NCI-H2029 treated with DMSO at 0.1 percent for 48 hours (cell line): ENCODE measurements around the gene PCK2.

Experiments used
- DNase-seq: peaks from one replicate; lab custom pipeline; 2025; lab: John Stamatoyannopoulos, UW

Gene PCK2

DNA sequence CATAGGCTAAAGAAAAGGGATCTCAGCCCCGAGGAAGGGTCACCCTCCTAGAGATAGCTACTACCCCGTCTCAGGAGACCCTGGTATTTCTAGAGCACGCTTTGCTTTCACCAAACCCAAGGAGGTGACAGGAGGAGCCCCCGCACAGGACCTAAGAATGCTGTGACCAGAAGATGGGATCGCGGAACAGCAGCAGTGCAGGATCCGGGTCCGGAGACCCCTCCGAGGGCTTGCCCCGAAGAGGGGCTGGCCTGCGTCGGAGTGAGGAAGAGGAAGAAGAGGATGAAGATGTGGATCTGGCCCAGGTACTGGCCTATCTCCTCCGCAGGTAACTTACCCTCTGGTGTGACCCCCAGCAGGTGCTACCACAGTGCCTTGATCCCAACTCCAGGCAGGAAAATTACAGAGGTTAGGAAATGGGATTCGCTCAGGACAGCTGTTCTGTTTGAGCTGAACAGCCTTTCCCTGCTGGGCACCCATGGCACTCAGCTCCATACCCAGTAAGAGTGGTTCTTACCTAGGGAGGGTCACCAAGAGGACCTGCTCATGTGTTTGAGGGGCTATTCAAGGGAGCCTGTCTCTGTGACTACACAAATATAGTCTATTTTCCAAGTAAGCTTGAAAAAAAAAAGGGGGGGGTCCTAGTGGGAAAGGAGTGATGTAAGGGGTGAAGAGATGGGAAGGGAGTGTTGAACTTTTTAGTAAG lies 21.5 kb downstream of the PCK2 start:
- DNase-seq, result no peak

DNA sequence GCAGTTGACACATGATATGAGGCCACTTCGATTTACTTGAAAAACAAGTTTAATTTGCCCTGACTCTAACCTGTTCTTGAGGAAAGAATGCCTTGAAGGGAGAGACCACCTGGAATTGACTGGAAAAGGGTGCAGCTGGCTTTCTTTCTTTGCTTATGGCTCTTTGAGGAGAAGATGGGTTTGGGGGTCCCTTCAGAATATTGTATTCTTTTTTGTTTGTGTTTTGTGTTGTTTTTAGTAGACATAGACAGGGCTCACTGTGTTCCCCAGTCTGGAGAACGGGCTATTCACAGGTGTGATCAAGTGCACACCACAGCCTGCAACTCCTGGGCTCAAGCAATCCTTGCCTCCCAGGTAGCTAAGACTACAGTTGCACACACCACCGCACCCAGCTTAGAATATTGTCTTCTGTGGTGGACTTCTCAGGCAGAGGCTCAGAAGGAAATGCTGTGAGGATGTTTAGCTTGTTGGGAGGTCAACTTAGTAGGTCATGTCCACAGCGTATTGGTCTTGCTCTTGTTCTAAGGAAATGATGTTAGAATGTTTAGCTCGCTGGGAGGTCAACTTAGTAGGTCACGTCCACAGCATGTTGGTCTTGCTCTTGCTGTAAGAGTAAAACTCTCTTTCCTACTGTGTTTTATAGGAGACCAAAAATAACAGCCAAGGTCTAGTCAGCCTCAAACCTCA lies 22.2 kb downstream of the PCK2 start:
- no peak for DNase-seq

DNA sequence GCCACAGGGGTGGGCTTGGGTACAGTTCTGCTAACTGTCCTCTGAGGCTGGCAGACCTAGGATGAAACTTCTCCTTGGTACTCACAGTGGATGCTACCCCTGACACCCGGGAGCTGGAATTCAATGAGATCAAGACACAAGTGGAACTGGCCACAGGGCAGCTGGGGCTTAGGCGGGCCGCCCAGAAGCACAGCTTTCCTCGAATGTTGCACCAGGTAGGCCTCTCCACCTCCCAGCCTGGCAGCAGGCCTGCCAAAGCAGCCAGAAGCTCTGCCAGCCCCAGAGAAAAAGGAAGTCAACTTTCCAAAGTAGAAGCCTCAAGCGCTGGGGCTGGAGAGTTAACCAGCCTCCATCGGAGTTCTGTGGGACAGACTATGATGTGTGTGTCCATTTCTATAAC lies 23.1 kb downstream of the PCK2 start:
- DNase-seq, result no peak

DNA sequence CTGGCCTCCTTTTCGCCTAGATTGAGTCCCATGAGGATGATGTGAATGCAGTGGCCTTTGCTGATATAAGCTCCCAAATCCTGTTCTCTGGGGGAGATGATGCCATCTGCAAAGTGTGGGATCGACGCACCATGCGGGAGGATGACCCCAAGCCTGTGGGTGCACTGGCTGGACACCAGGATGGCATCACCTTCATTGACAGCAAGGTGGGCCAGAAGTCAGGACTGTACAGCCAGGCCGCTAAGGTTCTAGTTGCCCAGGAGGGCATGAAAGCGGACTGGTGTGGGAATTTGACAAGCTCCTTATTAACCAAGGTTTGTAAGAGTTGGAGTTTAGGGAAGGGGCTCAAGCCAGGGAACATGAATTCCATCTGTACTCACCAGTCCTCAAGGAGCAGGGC lies 25.6 kb downstream of the PCK2 start:
- DNase-seq, result no peak

DNA sequence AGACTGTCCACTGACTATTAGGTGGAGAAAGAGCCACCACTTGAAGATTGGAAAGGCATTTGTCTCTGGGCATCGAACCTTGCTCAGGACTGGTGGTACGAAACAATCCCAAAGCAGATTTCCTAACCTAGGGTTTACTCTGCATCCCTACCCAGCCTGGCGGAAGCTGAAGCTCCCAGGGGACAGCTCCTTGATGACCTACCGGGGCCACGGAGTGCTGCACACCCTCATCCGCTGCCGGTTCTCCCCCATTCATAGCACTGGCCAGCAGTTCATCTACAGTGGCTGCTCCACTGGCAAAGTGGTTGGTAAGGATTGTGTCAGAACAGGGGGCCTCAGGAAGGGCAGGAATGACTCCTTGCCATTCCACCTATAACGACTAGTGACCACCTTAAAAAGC lies 27.1 kb downstream of the PCK2 start:
- no peak for DNase-seq

DNA sequence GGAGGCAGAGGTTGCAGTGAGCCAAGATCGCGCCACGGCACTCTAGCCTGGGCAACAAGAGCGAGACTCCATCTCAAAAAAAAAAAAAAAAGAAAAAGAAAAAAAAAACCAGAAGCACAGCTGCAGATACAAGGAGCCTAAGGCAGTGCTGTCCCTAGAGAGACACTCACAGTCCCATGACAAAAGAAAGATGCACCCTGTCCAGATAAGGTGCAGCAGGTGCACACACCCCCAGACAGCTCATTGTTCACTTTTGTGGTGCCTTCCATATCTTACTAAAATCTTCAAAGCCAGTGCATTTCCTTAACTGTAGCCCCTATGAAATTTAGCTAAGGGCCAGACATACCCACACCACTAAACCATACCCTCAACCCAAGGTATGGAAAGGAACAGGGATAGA lies 28.3 kb downstream of the PCK2 start:
- no peak for DNase-seq

DNA sequence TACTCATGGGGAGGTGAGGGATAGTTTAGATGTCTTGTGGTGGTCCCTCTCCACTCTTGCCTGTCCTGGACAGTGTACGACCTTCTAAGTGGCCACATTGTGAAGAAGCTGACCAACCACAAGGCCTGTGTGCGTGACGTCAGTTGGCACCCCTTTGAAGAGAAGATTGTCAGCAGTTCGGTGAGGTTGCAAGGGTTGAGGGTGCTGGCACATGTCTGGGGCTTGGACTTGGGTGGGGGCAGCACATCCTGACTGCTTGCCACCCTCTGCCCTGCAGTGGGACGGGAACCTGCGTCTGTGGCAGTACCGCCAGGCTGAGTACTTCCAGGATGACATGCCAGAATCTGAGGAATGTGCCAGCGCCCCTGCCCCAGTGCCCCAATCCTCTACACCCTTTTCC lies 28.8 kb downstream of the PCK2 start:
- no peak for DNase-seq

DNA sequence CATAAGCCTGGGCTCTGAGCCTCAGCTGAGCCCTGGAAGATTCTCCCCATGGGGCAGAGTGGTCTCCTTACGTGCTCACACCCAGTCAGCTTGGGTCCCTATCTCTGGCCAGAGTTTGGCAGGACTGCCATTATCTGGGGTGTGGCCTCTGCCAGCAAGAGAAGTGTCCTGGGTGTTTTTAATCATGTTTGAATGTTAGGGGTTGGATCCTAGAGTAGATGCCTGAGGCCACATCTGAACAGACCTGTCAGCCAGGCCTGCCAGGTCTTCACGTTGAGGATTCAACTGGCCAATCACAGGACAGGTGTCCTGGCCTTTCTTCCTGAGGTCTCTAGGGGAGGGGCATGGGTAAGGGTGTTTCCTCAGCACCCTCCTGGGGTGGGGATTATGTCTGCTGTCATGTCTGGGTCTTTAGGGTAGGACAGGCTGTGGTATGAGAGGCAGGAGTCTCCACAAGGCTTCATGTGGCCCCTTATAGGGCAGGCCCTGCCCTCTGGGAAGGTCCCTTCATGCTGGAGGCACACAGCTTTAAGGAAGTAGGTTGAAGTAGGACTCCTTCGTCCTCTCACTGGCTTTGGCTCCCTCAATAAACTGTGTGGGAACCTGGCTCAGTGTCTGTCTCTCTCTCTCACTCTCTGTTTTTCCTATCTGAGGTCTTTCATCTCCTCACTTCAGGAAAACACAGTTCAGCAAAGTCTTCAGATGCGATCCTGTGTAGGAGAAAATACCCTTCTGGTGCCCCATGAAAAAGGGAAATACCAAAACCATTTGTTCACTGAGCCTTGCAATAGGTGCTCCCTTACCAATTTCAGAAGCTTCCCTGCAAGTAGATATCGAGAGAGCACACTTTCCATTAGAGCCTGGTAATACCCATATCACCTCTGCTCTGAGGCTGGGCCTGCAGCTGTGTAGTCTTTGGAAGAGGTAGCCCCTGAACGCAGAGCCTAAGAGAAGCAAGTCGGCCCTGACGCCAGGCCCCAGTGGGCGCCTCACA lies 29.6 kb downstream of the PCK2 start:
- no peak for DNase-seq

DNA sequence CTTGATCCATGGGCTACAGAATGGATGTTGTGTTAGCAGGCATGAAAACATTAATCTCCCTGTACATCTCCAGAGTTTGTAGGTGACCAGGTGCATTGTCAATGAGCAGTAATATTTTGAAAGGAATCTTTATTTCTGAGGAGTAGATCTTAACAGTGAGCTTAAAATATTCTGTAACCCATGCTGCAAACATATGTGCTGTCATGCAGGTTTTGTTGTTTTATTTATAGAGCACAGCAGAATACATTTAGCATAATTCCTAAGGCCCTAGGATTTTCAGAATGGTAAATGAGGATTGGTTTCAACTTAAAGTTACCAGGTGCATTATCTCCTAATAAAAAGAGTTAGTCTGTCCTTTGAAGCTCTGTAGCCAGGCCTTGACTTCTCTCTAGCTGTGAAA lies 32.8 kb downstream of the PCK2 start:
- no peak for DNase-seq

DNA sequence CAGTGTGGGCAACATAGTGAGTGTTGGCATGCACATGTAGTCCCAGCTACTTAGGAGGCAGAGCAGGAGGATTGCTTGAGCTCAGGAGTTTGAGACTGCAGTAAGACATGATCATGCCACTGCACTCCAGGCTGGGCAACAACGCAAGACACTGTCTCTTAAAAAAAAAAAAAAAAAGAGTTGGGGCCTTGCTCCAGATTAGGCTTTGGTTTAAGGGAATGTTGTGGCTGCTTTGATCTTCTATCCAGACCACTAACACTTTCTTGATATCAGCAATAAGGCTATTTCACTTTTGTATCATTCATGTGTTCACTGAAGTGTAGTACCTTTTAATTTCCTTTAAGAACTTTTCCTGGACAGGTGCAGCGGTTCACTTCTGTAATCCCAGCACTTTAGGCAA lies 33.6 kb downstream of the PCK2 start:
- DNase-seq, result no peak

DNA sequence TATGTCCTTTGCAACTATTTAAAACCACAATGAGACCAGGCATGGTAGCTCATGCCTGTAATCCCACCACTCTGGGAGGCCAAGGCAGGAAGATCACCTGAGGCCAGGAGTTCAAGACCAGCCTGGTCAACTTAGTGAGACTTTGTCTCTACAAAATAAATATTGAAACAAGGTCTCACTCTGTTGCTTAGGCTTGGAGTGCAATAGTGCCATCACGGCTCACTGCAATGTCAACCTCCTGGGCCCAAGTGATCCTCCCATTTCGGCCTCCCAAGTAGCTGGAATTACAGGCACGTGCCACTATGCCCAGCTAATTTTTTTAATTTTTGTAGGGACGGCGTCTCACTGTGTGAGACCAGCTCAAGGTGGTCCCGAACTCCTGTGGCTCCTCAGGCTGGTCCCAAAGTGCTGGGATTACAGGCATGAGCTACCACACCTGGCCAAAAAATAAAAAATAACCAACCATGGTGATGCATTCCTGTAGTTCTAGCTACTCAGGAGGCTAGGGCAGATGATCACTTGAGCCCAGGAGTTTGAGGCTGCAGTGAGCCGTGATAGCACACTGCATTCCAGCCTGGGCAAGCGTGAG lies 35.4 kb downstream of the PCK2 start:
- no peak for DNase-seq

DNA sequence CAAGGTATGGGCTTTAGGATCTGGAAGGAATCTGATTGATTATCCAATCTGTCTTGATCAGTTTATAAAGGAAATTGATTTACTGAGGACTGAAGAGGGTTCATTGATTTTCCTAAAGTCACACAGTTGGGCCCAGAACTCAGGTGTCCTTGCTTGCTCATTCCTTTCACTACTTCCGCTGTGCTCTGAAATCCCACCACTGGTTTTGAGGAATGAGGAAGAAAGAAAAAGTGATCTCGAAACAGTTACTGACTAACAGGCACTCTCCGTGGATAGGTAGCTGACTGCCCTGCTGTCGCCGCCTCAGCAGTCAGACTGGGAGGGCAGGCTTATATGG lies 36.2 kb downstream of the PCK2 start, which contains the start of gene FITM1:
FITM1 (plus strand) TSS at position 280 of the 337 bp plus-strand sequence. CDS start 905 bp downstream, outside the sequence.
- no peak for DNase-seq

DNA sequence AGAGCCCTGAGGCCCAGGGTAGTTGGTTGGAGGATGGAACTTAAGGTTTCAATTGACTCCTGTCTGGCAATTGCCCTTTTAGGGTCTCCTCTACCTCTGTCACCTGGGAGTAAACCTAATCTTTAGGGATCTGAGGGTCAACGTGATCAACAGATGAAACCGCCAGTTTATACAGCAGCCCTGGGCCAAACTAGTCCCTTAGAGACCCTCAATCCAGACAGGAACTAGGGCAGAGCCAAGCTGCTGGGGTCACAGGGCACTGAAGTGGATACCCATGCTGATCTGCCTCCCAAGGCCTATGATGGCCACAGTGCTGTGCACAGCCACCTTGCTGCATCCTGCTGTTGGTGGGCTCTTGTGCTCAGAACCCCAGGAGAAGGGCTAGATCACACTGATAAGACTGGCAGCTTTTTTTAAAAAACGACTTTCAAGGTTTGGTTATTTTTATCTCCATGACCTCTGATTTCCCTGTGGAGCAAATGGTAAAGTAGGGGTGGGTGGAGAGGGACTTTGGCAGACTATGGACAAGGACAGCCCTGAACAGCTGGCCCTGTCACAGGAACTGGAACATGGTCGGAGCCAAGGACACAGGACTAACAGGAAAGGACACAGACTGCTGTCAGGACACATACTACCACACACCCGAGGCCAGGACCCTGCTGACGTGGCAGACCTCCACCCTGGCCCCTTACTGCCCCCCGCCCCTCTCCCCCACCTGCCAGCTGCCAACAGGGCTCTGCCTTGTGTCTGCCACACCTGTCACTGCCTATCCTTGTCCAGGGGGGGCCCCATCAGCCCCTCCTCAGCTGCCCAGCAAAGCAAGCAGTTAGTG lies 36.8 kb downstream of the PCK2 start:
- DNase-seq, result no peak

DNA sequence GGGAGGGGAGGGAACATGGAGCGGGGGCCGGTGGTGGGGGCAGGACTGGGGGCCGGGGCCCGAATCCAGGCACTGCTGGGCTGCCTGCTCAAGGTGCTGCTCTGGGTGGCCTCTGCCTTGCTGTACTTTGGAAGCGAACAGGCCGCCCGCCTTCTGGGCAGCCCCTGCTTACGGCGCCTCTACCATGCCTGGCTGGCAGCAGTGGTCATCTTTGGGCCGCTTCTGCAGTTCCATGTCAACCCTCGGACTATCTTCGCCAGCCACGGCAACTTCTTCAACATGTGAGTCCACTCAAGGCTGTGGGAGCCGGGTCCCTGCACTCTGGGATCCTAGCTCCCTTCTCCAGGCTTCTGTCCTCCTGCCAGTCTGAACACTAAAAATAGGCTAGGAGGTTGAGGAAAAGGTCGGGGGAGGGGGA lies 37.4 kb downstream of the PCK2 start:
- DNase-seq, result no peak

DNA sequence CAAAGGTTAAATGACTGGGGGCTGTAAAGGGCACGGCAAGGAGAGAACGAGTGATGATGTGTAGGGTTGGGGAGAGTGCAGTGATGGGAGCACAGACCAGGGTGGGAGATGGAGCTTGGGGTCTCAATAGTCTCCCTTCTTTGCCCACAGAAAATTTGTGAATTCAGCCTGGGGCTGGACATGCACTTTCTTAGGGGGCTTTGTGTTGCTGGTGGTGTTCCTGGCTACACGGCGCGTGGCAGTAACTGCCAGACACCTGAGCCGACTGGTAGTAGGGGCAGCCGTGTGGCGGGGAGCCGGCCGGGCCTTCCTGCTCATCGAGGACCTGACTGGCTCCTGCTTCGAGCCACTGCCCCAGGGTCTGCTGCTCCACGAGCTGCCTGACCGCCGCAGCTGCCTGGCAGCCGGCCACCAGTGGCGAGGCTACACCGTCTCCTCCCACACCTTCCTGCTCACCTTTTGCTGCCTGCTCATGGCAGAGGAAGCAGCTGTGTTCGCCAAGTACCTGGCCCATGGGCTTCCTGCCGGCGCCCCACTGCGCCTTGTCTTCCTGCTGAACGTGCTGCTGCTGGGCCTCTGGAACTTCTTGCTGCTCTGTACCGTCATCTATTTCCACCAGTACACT lies 38.1 kb downstream of the PCK2 start:
- DNase-seq, result peak; percentile 72

DNA sequence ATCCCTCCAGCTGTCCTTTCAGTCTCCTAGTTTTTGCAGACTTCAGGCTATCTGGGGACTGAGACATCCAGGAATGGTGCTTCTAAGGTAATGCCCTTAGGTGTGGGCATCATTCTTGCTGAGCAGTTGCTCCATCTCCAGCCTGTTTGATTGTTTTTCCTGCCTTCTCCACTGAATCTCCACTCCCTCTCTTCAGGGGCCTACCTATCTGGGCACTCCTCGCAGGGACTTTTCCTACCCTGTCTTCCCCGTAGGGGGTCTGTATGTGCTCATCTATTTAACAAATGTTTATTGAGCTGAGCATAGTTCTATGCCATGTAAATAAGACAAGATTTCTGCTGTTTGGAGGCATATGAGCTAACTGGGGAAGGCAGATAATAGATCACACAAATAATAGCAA lies 38.9 kb downstream of the PCK2 start:
- no peak for DNase-seq

DNA sequence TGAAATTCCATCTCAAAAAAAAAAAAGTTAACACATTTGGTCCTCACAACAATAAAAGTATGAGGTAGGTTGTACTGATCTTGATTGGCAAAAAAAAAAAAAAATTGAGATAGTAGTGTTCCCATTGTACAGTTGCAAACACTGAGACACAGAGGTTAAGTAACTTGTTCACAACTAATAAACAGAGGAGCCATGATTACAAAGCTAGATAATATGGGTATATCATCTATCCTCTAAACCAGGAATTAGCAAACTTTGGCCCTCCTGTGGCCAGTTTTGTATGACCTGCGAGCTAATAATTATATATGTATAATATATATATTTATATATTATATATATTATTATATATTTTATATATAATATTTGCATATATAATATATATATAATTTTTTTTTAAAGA lies 39.6 kb downstream of the PCK2 start:
- DNase-seq, result no peak

DNA sequence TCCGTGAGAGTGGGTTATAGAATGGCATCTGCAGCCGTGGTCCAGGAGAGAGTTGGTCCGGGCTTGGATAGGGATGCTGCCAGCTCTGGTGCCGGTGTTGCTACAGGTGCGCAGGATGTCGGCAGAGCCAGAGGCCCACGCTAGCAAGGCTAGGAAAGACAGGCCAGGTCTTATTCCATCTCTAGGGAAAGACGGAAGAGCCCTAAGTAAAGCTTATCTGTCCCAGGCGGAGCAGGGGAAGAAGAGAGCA lies 41.4 kb downstream of the PCK2 start:
- DNase-seq, result no peak

DNA sequence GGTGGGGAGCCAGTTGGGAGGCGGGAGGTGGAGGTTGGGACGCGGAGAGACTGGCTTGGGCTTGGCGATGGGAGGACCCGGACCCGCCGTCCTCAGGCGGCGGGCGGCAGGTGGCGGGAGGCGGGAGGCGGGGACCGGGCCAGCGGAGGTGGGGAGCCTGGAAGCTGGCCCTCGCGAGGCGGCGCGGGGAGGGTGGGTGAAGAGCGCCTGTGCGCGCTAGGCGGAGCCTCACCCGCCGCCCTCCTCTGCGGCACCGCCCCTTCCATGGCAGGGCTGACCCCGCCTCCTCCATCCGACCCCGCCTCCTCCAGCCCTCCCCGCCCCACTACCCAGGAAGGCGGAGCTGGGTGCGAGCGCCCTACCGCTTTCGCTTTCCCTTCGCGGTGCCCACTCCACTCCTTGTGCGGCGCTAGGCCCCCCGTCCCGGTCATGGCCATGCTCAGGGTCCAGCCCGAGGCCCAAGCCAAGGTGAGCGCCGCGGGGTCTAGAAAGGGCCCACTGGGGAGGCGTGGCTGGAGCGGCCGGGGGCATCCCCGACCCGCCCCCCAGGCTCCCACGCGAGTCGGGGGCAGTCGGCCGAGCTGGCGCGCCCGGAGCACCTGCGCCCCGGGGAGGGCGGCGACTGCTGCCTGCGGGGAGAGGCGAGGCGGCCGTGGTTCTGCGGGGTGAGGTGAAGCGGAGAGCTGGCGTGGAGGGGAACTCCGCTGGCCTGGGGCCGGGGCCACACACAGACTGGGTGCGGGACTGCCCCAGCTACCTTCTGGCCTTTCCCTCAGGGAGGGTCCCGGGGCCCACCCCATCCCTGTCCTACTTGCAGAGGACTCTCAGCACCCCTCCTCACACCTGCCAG lies 41.9 kb downstream of the PCK2 start, which contains the start of gene PSME1:
PSME1 (plus strand) TSS at position 361 of the 850 bp plus-strand sequence; CDS start at position 430, 69 bp downstream.
- DNase-seq, result peak; percentile 73
